GM19239 (cell line): Measurements from ENCODE around the gene B3GNT8.
"Not testable (repeated sequence)": the region's sequence is repeated elsewhere in the genome, so short reads cannot be mapped to it uniquely, and the experiment has no call there.

Experiments
- DNase-seq: peaks from one replicate; pipeline ENCODE4 v3.0.0; 2011; ENCODE audit warnings: low spot score; ENCODE audit not compliant: insufficient read length
- FAIRE-seq: peaks from 2 replicates; lab custom pipeline; 2011; peaks lifted over from hg19 to GRCh38; lab: Jason Lieb, UNC

Gene B3GNT8

GRCh38 chr19:41426952-41427646 is at the start of gene B3GNT8:
Gene B3GNT8 (minus strand): TSS chr19:41427374. CDS start chr19:41426778, 596 bp downstream.
- peak; percentile 36 for DNase-seq
- FAIRE-seq, result no peak

- FAIRE-seq, result no peak
Observed at GRCh38 chr19:41476583-41476982, 49.4 kb upstream of the B3GNT8 start.

GRCh38 chr19:41463257-41464256 is 36.4 kb upstream of the B3GNT8 start:
- DNase-seq, result not testable (repeated sequence)
- peak; percentile 97 for FAIRE-seq

More at GRCh38 chr19:41476583-41476982, 49.4 kb upstream of the B3GNT8 start:
- no peak for DNase-seq

- FAIRE-seq, result no peak
- DNase-seq, result no peak
Observed at GRCh38 chr19:41462497-41462896, 35.3 kb upstream of the B3GNT8 start.

- FAIRE-seq (peak; percentile 98), DNase-seq (peak; percentile 35)
Observed at GRCh38 chr19:41457241-41457640, 30.1 kb upstream of the B3GNT8 start.

GRCh38 chr19:41456342-41456918 is 29.3 kb upstream of the B3GNT8 start:
- DNase-seq, result no peak
- peak; percentile 18 for FAIRE-seq

GRCh38 chr19:41455936-41456335 is 28.8 kb upstream of the B3GNT8 start:
- FAIRE-seq (no peak), DNase-seq (no peak)

- FAIRE-seq, result no peak
- DNase-seq, result no peak
Observed at GRCh38 chr19:41452584-41453275, 25.6 kb upstream of the B3GNT8 start.

GRCh38 chr19:41449865-41450178 is 22.6 kb upstream of the B3GNT8 start:
- DNase-seq (no peak), FAIRE-seq (no peak)

- DNase-seq (peak; percentile 70), FAIRE-seq (peak; percentile 96)
Observed at GRCh38 chr19:41449079-41449864, 22.1 kb upstream of the B3GNT8 start.

GRCh38 chr19:41447732-41448332 is 20.7 kb upstream of the B3GNT8 start:
- DNase-seq, result no peak
- FAIRE-seq, result no peak

GRCh38 chr19:41445575-41445974 is 18.4 kb upstream of the B3GNT8 start:
- DNase-seq, result no peak
- FAIRE-seq, result no peak

GRCh38 chr19:41443813-41444455 is 16.8 kb upstream of the B3GNT8 start:
- FAIRE-seq (no peak), DNase-seq (no peak)

- FAIRE-seq (no peak), DNase-seq (no peak)
Observed at GRCh38 chr19:41442473-41443355, 15.5 kb upstream of the B3GNT8 start, which contains the start of gene ERICH4. Gene ERICH4 (plus strand): TSS chr19:41443156. CDS start chr19:41443170, 14 bp downstream.

GRCh38 chr19:41441321-41441945 is 14.3 kb upstream of the B3GNT8 start:
- no peak for FAIRE-seq

GRCh38 chr19:41439441-41440222 is 12.5 kb upstream of the B3GNT8 start, which contains the start of gene DMAC2:
Gene DMAC2 (minus strand): TSS chr19:41439912. CDS start chr19:41439899, 13 bp downstream.
- FAIRE-seq (peak; percentile 99), DNase-seq (peak; percentile 91)

More at GRCh38 chr19:41441321-41441945, 14.3 kb upstream of the B3GNT8 start:
- no peak for DNase-seq
